IgD-negative memory B cell (primary cell): ENCODE data around the gene ZBTB44. TPM values are rescaled to one million over a fixed set of nuclear protein-coding genes. Genes with fewer than 3 reads are reported as not detected.
"Not testable (repeated sequence)": the region's sequence is repeated elsewhere in the genome, so short reads cannot be mapped to it uniquely, and the experiment has no call there.

Experiments used
- H3K27ac Mint-ChIP-seq, 3 donors: one replicate each; pipeline ENCODE4 v1.8.0; 2020 to 2022; ENCODE audit warnings: mild to moderate bottlenecking in 3 of 3, mixed read lengths in 3 of 3, moderate library complexity in 1 of 3
- H3K27me3 Mint-ChIP-seq: one replicate; pipeline ENCODE4 v1.8.0; 2021; ENCODE audit warnings: mixed read lengths
- H3K36me3 Mint-ChIP-seq: one replicate; pipeline ENCODE4 v1.8.0; 2020; ENCODE audit warnings: mild to moderate bottlenecking, mixed read lengths
- H3K4me1 Mint-ChIP-seq, 3 donors: one replicate each; pipeline ENCODE4 v1.8.0; 2020 to 2022; ENCODE audit warnings: mixed read lengths in 3 of 3, mild to moderate bottlenecking in 1 of 3
- H3K4me3 Mint-ChIP-seq, 4 donors: one replicate each; pipeline ENCODE4 v1.8.0; 2020 to 2022; ENCODE audit warnings: mild to moderate bottlenecking in 4 of 4, mixed read lengths in 4 of 4, moderate library complexity in 3 of 4
- H3K9me3 Mint-ChIP-seq, 3 donors: one replicate each; pipeline ENCODE4 v1.8.0; 2020 to 2021; ENCODE audit warnings: mixed read lengths in 3 of 3, mild to moderate bottlenecking in 1 of 3
- polyA plus RNA-seq: library from polyadenylated mRNA; unstranded; fragments of 300-500 nt; fragmentation: Illumina TruSeq; gene quantifications from one replicate; pipeline ENCODE4 v1.2.3, GENCODE V29; 2021

The ZBTB44 gene, protein sequence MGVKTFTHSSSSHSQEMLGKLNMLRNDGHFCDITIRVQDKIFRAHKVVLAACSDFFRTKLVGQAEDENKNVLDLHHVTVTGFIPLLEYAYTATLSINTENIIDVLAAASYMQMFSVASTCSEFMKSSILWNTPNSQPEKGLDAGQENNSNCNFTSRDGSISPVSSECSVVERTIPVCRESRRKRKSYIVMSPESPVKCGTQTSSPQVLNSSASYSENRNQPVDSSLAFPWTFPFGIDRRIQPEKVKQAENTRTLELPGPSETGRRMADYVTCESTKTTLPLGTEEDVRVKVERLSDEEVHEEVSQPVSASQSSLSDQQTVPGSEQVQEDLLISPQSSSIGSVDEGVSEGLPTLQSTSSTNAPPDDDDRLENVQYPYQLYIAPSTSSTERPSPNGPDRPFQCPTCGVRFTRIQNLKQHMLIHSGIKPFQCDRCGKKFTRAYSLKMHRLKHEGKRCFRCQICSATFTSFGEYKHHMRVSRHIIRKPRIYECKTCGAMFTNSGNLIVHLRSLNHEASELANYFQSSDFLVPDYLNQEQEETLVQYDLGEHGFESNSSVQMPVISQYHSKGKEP
- 5.8 TPM for polyA plus RNA-seq

DNA sequence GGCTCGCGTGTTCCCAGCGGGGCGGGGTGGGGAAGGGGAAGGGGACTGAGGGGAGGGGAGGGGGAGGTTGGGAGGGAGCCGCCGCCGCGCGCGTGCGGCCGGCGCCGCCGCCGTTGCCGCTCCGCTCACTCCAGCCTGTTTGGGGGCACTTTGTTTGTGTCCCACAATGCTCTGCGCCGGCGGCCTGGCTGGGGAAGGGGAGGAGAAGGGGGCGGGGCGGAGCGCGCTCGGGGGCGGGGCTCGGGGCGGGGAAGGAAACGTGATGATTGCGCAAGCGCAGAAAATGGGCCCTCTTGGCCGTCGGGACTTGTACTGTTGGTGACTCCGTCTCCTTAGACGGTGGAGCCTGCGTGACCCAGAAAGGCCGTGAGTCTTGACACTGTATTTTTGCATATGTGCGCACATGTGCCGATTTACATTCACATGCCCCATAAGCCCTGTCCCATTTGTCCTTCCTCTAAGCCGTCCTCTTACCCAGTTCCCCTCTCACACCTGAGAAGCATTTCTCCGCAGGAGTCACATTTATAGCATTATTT is at the start of gene ZBTB44:
ZBTB44 (minus strand) TSS at position 168 of the 536 bp plus-strand sequence. CDS start 53,044 bp downstream, outside the sequence.
- Mint-ChIP-seq H3K36me3 (no peaks in the 10 kb centered on the region), H3K27me3 (peaks cover 3% of the 10 kb centered on the region), H3K9me3 (no peaks in the 10 kb centered on the region), H3K27ac (peak within 1 kb of the TSS; percentile 70 to 96 (median 96)), H3K4me3 (peak within 1 kb of the TSS; percentile 90 to 97 (median 94)), H3K4me1 (peaks cover 21 to 26% (median 22%) of the 10 kb centered on the region in 3 donors)

DNA sequence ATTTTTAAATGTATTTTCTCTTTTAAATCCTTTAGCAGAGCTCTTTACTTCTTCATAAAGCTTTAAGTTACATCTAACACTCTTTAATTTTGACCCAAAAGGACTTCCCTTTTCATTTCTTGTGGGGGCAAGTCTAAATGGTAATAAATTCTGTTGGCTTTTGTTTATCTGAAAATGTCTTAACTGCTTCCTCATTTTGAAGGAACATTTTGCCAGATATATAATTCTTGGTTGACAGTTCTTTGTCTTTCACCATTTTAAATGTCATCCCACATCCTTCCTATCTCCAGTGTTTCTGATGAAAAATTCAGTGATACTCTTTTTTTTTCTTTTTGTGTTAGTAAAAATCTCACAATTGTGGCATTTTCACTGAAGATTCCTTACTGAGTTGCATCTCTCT is 44.7 kb upstream of the ZBTB44 start:
- Mint-ChIP-seq H3K4me3 (no peak overlapping the region), H3K27me3 (no peaks in the 10 kb centered on the region), H3K4me1 (peaks cover 0 to 1% (median 0%) of the 10 kb centered on the region in 3 donors), H3K36me3 (peaks cover 5% of the 10 kb centered on the region), H3K27ac (no peak overlapping the region), H3K9me3 (peaks cover 0 to 22% (median 15%) of the 10 kb centered on the region in 3 donors)

DNA sequence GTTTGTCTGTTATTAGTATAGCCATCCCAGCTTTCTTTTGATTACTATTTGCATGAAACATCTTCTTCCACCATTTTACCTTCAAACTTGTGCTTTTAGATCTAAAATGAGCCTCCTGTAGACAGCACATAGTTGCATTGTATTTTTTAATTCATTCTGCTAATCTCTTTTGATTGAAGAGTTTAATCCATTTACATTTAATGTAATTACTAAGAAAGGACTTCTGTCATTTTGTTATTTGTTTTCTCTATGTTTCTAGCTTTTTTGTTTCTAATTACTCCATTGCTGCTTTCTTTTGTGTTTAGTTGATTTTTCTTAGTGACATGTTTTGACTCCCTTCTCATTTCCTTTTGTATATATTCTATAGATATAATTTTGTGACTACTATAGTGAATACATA is 43.7 kb upstream of the ZBTB44 start:
- H3K27ac Mint-ChIP-seq: no peak overlapping the region
- H3K36me3 Mint-ChIP-seq: peaks cover 5% of the 10 kb centered on the region
- H3K9me3 Mint-ChIP-seq: peaks cover 0 to 22% (median 16%) of the 10 kb centered on the region in 3 donors
- no peak overlapping the region for H3K4me3 Mint-ChIP-seq
- H3K27me3 Mint-ChIP-seq: no peaks in the 10 kb centered on the region
- peaks cover 0 to 1% (median 0%) of the 10 kb centered on the region in 3 donors for H3K4me1 Mint-ChIP-seq

DNA sequence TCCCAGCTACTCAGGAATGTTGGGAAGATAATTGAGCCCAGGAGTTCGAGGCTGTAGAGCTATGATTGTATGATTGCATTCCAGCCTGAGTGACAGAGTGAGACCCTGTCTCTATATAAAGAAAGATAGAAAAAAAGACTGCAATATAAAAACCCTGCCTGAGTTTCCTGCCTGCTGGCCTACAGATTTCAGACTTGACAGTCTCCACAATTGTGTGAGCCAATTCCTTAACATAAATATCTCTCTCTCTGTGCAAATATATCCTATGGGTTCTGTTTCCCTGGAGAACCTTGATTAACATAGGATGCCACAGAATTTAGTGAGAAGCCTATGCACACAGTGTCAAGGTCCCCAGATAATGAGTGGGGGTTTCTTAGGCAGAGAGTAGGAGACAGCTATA is 32.5 kb upstream of the ZBTB44 start:
- peaks cover 2% of the 10 kb centered on the region for H3K36me3 Mint-ChIP-seq
- peaks cover 1 to 6% (median 2%) of the 10 kb centered on the region in 3 donors for H3K9me3 Mint-ChIP-seq
- no peaks in the 10 kb centered on the region for H3K4me1 Mint-ChIP-seq
- H3K27me3 Mint-ChIP-seq: no peaks in the 10 kb centered on the region
- no peak overlapping the region for H3K4me3 Mint-ChIP-seq
- H3K27ac Mint-ChIP-seq: no peak overlapping the region

DNA sequence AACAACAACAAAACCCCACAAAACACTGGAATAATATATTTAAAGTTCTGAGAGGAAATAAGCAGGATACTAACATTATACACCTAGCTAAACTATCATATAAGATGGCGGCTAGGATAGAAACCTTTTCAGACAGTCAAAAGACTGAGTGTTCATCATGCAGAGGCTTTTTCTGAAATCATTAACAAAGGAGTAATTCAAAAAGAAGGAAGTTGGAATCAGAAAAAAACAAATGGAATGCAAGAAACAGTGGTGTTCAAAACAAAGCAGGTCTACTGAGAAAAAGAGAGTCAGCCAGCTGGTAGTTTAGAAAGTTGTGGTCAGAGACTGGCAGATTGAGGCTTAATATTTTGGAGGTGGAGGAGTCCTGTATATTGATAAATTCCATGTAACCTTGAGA is 30.1 kb upstream of the ZBTB44 start:
- Mint-ChIP-seq H3K9me3 (peaks cover 4 to 13% (median 9%) of the 10 kb centered on the region in 3 donors), H3K36me3 (peaks cover 3% of the 10 kb centered on the region), H3K27ac (no peak overlapping the region), H3K4me3 (no peak overlapping the region), H3K4me1 (peaks cover 0 to 3% (median 0%) of the 10 kb centered on the region in 3 donors), H3K27me3 (no peaks in the 10 kb centered on the region)

DNA sequence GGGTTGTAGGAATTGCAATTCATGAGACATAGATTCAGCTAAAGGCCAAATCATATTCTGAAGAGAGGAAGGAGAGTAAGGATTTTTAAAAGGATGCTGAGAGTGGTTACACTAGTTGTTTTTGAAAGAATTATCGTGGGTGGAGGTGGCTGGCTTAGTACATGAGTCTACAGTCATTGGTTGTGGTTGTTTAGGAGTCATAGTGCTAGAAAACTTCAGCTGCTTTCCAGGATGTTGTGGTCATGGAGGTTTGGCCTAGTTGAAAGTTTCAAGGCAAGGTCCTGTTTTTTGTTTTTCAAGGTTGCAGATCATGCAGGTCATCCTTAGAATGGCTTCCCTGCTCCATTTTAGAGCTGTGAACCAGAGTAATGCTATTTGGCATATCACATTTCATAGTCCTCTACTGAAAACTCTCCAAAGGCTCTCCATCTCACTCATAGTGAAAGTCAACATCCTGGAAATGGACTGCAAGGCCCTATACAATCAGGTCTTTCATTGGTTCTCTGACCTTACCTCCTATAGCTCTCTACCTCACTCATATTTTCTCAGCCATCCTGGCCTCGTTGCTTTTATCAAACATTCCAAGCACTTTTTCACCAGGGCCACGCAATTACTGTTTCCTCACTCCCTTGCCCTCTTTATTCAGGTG is 26.1 kb upstream of the ZBTB44 start:
- H3K9me3 Mint-ChIP-seq: peaks cover 4 to 17% (median 15%) of the 10 kb centered on the region in 3 donors
- peak overlapping the region in 1 of 3 donors; percentile 40 for H3K27ac Mint-ChIP-seq
- H3K4me3 Mint-ChIP-seq: peak overlapping the region in 1 of 4 donors; percentile 10
- peaks cover 3% of the 10 kb centered on the region for H3K36me3 Mint-ChIP-seq
- H3K4me1 Mint-ChIP-seq: peaks cover 0 to 3% (median 0%) of the 10 kb centered on the region in 3 donors
- peaks cover 1% of the 10 kb centered on the region for H3K27me3 Mint-ChIP-seq

DNA sequence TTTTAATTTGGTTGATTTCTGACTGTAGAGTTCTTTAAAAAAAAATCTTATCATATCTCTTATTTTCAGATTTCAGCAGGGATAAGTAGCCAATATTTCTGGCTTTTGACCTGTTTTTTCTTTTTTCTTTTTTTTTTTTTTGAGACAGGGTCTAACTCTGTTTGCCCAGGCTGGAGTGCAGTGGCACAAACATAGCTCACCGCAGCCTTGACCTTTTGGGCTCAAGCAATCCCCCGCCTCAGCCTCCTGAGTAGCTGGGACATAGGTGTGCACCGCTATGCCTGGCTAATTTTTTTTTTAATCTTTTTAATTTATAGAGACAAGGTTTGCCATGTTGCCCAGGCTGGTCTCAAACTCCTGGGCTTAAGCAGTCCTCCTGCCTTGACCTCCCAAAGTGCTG is 23.9 kb upstream of the ZBTB44 start:
- Mint-ChIP-seq H3K4me3 (no peak overlapping the region), H3K4me1 (peaks cover 0 to 3% (median 0%) of the 10 kb centered on the region in 3 donors), H3K27ac (peak overlapping the region in 1 of 3 donors; percentile 37), H3K9me3 (peaks cover 4 to 15% (median 13%) of the 10 kb centered on the region in 3 donors), H3K36me3 (peaks cover 3% of the 10 kb centered on the region), H3K27me3 (peaks cover 1% of the 10 kb centered on the region)

DNA sequence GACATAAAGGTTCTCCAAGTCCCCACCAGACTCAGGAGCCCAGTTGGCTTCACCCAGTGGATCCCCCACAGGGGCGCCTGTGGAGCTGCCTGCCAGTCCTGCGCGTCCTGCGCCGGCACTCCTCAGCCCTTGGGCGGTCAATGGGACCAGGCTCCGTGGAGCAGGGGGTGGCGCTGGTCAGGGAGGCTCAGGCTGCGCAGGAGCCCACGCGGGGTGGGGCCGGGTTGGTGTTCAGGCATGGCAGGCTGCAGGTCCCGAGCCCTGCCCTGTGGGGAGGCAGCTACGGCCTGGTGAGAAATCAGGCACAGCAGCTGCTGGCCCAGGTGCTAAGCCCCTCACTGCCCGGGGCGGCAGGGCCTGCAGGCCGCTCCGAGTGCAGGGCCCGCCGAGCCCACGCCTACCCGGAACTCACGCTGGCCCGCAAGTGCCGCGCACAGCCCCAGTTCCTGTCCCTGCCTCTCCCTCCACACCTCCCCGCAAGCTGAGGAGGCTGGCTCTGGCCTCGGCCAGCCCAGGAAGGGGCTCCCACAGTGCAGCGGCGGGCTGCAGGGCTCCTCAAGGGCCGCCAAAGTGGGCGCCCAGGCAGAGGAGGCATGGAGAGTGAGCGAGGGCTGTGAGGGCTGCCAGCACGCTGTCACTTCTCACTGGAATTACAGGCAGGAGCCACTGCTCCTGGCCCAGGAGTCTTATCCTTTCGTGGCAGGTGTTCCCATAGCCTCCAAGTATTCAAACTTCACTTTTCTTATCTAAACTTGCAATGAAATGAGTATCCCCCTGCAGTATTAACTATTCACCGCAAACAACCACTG is 22.8 kb upstream of the ZBTB44 start:
- Mint-ChIP-seq H3K4me1 (peaks cover 0 to 3% (median 0%) of the 10 kb centered on the region in 3 donors), H3K9me3 (peaks cover 4 to 14% (median 13%) of the 10 kb centered on the region in 3 donors), H3K4me3 (no peak overlapping the region), H3K27ac (peak overlapping the region in 1 of 3 donors; percentile 82), H3K27me3 (peaks cover 1% of the 10 kb centered on the region), H3K36me3 (peaks cover 3% of the 10 kb centered on the region)

DNA sequence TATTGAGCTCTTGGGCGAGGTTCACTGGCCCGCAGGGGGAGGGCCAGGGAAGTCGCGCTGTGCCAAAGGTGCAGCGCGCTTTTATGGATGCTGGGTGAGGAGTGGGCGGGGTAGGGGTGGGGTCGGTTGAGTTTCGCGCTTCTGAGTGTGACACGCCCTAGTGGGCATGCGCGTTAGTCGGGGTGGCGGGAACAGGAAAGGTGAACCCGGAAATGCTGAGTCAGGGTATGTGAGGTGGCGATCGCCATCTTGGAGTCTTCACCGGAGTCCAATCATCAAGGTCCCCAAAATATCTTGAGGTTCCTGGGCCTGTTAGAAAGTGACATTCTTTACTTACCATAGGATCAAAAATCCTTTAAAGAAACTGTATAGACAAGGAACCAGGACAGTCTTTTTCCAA is 16.7 kb upstream of the ZBTB44 start:
- H3K4me3 Mint-ChIP-seq, H3K9me3 Mint-ChIP-seq, H3K4me1 Mint-ChIP-seq, H3K36me3 Mint-ChIP-seq, H3K27ac Mint-ChIP-seq, H3K27me3 Mint-ChIP-seq: not testable (repeated sequence)

DNA sequence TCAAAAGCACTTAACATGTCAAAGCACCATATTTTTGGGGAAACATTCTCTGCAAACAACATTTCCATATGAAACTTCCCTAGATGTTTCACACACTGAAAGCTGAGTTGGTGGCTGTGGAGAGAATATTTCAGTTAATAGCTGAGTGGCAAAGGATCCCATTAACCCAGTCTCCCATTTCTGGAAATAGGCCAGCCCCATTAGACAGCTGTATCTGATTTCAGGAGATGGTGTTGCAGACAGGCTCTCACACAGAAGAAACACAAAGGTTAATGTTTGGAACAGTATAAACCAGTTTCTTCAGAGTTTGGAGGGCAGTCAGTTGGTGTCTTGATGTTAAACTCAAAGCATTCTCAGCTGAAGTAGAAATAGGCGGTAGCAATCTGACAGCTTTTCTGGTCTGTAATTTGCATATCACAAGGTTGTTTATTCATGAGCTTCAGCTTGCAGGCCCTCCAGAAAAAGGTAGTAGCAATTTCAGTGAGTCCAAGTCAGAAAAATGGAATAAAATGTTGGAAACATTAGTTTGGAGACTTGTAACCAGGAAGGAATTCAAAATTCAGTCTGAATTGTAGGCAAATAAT is 15.5 kb upstream of the ZBTB44 start:
- Mint-ChIP-seq H3K36me3 (peaks cover 5% of the 10 kb centered on the region), H3K27me3 (no peaks in the 10 kb centered on the region), H3K9me3 (peaks cover 0 to 5% (median 0%) of the 10 kb centered on the region in 3 donors), H3K4me3 (no peak overlapping the region), H3K27ac (no peak overlapping the region), H3K4me1 (no peaks in the 10 kb centered on the region)

DNA sequence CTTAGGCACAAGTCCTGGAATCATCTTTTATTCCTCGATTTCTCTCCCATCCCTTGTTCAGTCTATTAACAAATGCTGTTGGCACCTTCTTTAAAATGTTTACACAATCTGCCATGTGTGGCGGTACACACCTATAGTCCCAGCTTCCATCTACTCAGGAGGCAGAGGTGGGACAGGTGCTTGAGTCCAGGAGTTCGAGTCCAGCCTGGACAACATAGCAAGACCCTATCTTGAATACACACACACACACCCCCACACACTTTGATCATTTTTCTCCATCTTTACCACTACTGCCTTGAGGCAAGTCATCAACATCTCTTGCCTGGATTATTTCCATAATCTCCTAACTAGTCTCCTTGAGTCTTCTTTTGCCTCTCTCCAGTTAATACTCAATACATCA is 13.7 kb upstream of the ZBTB44 start:
- no peaks in the 10 kb centered on the region for H3K27me3 Mint-ChIP-seq
- H3K27ac Mint-ChIP-seq: no peak overlapping the region
- H3K4me1 Mint-ChIP-seq: no peaks in the 10 kb centered on the region
- peaks cover 0 to 5% (median 0%) of the 10 kb centered on the region in 3 donors for H3K9me3 Mint-ChIP-seq
- no peak overlapping the region for H3K4me3 Mint-ChIP-seq
- H3K36me3 Mint-ChIP-seq: peaks cover 5% of the 10 kb centered on the region

DNA sequence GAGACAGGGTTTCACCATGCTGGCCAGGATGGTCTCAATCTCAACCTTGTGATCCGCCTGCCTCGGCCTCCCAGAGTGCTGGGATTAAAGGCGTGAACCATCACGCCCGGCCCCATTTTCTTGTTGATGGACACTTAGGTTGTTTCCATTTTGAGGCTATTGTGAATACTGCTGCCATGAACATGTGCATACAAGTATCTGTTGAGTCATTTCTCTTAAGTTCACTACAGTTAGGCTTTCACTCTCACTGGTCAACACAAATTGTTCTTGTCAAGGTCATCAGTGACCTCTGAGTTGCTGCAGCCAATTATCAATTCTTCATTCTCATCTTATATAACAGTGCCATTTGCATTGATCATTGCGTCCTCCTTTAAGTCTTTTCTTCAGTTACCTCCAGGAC is 13.0 kb upstream of the ZBTB44 start:
- H3K27me3 Mint-ChIP-seq: no peaks in the 10 kb centered on the region
- H3K36me3 Mint-ChIP-seq: peaks cover 8% of the 10 kb centered on the region
- H3K4me1 Mint-ChIP-seq: no peaks in the 10 kb centered on the region

DNA sequence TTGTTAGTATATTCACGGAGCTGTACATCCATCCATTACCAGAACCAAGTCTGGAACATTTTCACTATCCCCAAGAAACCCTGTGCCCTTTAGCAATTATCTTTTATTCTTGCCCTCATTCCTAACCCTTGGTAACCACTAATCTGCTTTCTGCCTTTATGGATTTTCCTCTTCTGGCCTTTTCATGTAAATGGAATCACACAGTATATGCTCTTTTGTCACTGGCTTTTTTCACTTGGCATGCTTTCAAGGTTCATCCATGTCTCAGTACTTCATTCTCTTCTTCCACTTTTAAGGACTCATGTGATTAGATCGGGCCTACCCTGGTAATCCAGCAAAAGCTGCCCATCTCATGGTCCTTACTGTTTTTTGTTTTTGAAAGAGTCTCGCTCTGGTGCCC is 11.0 kb upstream of the ZBTB44 start:
- Mint-ChIP-seq H3K27me3 (no peaks in the 10 kb centered on the region), H3K4me1 (no peaks in the 10 kb centered on the region), H3K36me3 (peaks cover 8% of the 10 kb centered on the region), H3K27ac (no peak overlapping the region), H3K4me3 (no peak overlapping the region), H3K9me3 (peaks cover 4 to 7% (median 5%) of the 10 kb centered on the region in 3 donors)

More for the DNA sequence above, 13.0 kb upstream of the ZBTB44 start:
- no peak overlapping the region for H3K4me3 Mint-ChIP-seq
- peaks cover 1 to 5% (median 3%) of the 10 kb centered on the region in 3 donors for H3K9me3 Mint-ChIP-seq
- no peak overlapping the region for H3K27ac Mint-ChIP-seq
